Measurements from ENCODE around the gene FAM20A.

The FAM20A gene

DNA sequence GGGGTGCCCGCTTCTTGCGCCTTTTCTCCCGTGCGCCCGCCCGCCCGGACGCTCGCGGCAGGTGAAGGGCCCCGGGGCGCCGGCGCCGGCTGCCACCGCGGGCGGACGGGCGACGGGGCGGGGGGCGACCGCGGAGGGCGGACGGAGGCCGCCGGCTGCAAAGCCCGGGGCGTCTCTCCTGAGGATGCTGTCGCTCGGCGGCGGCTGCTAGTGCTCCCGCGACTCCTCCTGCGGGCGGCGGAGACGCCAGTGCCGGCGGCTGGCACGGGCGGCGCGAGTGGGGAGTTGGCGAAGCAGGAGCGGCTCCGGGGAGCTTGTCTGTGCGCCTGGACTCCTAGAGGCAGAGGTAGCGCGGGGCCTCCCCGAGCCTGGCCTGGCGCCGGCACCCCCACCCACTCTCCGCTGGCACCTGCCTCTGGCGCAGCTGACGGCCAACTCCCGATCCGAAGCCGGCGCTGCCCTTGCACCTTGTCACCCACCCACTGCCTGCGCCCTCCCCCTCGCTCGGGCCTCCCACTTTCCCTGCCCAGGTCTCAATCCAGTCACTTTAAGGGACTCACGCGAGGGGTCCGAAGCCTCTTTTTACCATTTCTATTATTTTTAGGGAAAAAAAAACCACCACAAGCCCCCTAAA is at the start of gene FAM20A:
Gene FAM20A, minus strand, starts transcription at position 437 of the 634 bp plus-strand sequence. CDS start 701 bp downstream, outside the sequence.
- in situ Hi-C loops (cut with HindIII; ENCODE audit: low sequenced_read_pairs): no loop called here

DNA sequence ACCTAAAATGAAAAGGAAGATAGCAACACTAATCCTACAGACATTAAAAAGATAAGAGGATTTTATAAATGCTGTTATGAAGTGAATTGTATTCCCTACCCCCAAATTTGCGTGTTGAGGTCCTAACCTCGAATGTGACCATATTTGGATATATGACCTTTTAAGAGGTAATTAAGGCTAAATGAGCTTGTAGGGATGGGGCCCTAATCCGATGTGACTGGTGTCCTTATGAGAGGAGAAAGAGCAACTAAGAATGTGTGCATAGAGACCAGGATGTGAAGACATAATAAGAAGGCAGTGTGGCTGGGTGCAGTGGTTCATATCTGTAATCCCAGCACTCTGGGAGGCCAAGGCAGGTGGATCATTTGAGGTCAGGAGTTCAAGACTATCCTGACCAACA is 48.2 kb upstream of the FAM20A start:
- in situ Hi-C loops (cut with HindIII; ENCODE audit: low sequenced_read_pairs): no loop called here

DNA sequence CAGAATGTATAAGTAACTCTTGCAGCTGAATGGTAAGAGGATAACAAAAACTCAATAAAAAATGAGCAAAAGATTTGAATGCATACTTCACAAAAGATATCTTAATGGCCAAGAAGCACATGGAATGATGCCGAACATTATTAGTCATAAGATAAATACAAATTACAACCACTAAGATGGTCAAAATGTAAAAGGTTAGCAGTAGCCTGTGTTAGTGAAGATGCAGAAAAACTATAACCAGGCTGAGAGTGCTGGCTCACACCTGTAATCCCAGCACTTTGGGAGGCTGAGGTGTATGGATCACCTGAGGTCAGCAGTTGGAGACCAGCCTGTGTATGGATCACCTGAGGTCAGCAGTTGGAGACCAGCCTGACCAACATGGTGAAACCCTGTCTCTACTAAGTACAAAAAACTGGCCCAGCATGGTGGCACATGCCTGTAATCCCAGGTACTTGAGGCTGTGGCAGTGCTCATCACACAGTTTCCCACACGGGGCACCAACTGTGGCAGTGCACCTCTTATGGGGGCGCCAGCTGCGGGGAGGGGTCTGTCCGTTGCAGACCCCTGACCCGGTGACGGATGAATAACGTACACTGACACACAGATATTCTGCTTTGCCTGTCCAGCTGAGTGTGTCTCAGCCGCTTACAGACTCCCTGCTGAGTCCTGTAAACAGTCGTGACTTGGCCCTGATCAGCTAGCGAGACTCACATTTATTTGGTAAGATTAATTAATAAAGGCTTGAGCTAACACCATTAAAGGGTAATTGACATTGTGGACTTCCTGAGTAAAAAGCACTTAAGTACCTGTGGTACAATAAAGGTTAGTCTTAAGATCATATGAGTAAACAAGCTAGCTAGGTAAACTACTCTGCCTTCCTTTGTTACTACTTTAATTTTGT is 45.7 kb upstream of the FAM20A start:
- in situ Hi-C loops (cut with HindIII; ENCODE audit: low sequenced_read_pairs): no loop called here

DNA sequence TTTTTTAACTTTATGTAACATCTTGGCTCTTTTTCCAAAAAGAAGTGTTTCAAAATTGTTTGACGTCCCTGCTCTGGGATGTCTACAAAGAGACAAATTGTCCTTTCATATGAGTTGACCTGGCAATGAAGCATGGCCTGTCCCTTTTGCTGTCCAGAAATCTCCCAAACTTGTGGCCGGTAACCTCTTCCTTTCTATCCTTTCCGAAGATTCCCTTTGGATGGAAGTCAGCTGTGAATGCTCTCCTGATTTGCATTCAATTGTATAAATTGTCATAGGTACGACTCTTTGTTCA is 40.9 kb upstream of the FAM20A start:
- in situ Hi-C loops (cut with HindIII; ENCODE audit: low sequenced_read_pairs): no loop called here

DNA sequence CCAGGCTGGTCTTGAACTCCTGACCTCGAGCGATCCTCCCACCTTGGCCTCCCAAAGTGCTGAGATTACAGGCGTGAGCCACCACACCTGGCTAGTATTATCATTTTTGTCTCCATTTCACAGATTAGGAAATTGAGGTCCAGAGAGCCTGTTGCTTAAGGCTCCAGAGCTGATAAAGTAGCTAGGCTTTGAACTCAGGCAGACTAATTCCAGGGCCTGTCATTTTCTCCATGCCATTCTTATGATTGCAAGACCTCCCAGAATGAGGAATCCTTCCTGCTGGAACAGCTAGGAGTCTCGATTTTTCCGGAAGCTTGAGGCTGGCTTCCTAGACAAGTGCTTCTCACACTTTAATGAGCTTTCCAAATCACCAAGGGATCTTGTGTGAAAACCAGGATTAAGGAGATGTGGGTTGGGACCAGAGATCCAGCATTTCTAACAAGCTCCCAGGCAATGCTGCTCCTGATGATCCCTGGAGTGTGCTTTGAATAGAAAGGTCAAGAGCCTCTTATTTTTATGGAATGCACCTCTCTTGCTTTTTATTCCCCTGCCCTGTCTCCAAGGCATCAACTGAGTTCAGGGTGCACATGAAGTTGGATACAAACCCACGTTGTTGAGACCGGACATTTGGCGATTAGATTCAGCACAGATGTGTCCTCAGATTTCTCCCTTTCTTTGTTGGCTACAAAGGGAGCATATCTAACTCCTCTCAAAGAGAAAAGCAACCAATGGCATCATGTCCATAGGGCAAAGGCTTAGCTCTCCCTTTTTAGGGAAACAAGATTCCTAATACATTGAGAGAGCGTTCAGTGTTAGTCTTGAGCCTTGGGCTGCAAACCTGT is 40.3 kb upstream of the FAM20A start:
- in situ Hi-C loops (cut with HindIII; ENCODE audit: low sequenced_read_pairs): no loop called here

DNA sequence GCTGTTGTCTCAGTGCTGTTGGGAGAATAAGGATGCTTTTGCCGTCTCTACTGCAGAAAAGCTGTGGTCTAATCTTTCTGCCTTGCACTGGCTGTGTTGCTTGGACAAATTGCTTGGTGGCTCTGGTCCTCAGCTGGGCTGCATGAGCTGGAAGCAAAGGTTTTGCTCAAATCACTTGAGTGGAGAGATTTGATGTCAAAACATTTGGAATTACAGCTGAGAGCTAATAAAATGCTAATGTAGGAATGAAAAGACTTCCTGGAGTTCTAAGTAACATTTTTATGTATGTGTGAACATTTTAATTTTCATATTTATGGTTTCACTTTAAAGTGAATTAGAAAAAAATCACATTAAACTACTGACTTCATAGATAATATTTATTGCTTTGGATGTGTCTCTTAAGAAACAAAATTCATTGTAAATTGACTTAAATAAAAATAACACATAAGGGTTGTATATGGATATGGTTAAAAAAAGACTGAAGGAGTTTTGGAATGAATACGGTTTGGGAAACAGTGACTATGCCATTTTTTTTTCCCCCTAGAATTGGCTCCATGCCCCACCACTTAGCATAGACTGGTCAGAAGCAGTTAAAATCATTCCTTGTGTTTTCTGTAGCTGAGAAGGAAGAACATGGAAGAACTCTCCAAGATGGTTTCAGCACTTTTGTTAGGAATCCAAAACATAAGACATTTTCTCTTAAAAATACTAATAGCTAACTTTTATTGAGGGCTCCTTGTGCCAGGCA is 39.2 kb upstream of the FAM20A start:
- in situ Hi-C loops (cut with HindIII; ENCODE audit: low sequenced_read_pairs): no loop called here

DNA sequence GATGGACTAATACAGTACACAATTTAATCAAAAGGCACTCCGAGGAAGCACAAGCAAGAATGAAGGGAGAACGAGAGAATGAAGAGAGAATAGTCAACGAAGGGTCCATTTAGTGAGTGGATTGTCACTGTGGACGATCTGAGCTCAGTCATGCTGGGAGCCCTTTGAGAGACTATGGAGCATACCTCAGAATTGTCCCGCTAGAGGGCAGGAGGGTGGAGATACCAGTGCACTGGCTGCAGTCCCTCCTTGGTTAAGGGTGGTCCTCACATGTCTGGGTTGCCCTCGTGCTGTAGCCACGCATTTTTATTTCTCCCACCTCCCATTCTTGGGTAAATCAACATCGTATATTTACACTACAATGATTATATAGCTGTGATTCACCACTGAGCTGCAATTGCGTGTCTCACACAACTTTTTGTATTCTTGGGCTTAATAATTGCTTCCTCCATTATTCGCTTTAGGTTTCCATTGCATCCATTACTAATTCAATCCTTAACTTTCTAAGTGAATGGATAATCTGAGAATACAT is 33.2 kb upstream of the FAM20A start:
- in situ Hi-C loops (cut with HindIII; ENCODE audit: low sequenced_read_pairs): no loop called here

DNA sequence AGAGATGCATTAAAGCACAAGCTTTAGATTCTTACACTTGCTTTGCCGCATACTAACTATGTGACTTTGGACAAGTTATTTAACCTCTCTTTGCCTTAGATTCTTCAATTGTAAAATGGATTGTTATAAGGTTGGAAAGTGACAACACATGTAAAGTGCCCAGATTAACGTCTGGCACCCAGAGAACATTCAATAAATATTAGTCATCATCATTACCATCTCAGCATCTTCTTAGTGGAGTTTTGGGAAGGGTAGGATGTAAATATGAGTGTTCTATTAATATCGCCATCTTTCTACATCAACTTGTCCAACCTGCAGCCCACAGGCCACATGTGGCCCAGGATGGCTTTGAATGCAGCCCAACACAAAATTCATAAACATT is 27.4 kb upstream of the FAM20A start:
- in situ Hi-C loops (cut with HindIII; ENCODE audit: low sequenced_read_pairs): no loop called here

DNA sequence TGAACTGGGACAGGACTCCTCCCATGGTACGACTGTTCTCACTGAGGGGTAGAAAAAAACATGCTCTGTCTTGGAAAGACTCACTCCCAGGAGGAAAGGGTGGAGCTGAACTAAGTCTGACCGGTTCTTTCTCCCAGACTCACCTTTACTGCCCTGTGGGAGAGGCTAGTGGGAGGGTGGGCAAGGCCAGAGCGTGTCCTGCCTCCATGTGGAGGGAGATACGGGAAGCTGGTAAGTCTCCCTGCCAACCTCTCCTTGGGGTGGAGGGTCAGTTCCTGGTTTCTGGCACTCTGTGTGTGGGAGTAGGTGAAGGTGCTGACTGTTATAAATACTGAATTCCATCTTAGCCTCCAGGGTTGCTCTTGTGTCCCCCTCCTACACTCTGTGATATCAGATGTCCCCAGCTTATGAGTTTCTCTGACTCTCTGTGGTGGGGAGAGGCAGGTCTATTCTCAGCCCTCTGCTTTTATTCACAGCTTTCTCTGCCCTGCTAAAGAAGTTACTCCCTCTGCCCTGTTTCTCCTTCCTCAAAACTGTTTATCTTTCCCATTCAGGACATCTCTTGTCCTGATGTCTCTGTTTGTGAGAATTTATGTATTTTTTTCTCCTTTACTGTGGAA is 26.9 kb upstream of the FAM20A start:
- in situ Hi-C loops (cut with HindIII; ENCODE audit: low sequenced_read_pairs): no loop called here

DNA sequence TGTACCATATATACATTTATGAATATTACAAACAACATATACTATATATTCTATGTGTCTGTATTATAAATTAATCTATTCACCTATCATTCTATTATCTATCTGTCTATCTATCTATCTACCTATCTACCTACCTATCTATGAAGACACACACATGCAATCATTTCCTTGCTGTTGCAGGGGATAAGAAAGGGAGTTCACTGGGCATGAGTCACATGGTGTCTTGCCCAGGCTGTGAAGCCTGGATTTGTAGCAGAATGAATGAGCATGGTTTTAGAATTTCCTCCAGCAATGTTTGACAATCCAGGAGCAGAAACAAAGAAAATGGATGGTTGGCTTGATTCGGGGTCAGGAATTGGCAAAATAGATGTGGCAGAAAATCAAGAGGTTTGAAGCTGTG is 23.2 kb upstream of the FAM20A start:
- in situ Hi-C loops (cut with HindIII; ENCODE audit: low sequenced_read_pairs): no loop called here

DNA sequence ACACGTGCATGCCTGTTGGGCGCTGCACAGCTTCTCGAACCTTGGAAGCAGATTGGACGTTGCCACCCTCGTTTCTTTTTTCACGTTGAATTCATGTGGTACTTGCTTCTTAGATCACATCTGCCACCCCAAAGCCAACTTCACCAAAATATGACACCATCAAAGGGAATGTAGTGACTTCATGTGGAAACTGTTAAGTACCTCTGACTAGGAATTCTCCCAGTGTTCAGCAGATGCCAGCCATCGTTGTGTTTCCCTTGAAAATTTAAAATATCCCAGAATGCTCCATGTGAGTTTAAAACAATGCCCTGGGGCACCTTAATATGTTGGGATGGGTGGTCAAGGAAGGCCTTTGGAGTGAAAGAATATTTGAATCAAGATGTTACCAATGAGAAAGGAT is 22.6 kb upstream of the FAM20A start:
- in situ Hi-C loops (cut with HindIII; ENCODE audit: low sequenced_read_pairs): no loop called here

DNA sequence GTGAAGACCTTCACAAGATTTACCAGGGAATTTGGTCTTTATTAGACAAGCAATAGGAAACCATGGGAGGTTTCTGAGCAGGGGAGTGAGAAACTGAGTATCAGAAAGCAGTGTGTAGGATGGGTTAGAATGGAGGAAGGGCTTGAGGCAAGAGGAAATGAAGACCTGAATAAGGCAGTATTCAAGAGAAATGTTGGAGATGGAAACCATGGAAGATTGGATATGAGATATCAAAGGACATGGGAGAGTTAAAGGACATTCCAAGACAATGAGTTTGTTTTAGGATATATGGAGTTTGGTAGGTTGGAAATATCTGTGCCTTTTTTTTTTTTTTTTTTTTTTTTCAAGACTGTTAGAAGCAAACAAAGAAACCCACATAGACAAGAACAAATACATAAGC is 21.3 kb upstream of the FAM20A start:
- in situ Hi-C loops (cut with HindIII; ENCODE audit: low sequenced_read_pairs): no loop called here

DNA sequence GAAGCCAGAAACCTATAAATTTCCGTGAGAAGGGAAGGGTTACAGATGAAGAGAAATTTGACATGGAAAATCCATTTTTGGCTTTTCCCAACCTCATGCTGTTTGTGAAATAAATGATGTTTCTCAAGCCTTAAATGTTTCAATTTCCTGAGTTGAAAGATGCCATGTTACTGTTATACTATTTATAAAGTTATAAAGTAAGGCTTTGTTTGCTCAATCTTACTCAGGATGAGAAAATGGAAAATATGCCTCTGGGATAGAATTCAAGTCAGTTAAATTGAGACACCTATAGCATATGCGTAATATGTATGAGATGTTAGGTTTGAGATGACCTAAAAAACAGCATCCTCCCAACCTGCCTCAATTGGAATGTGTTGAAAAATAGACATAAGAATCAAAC is 19.9 kb upstream of the FAM20A start:
- in situ Hi-C loops (cut with HindIII; ENCODE audit: low sequenced_read_pairs): no loop called here

DNA sequence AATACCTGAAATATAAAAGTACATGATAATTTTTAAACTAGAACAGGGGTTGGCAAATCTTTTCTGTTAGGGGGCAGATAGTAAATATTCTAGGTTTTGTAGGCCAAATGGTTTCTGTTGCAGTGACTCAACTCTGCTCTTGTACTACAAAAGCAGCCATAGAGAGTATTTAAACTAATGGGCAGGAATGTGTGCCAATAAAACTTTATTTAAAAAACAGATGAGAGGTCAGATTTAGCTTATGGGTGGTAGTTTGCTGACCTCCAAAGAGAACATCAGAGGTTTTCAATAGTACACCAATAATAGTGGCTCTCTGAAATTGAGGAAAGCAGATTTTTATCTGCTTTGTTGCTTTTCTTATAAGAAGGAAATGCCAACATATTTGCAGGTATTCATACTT is 15.2 kb upstream of the FAM20A start:
- in situ Hi-C loops (cut with HindIII; ENCODE audit: low sequenced_read_pairs): no loop called here

DNA sequence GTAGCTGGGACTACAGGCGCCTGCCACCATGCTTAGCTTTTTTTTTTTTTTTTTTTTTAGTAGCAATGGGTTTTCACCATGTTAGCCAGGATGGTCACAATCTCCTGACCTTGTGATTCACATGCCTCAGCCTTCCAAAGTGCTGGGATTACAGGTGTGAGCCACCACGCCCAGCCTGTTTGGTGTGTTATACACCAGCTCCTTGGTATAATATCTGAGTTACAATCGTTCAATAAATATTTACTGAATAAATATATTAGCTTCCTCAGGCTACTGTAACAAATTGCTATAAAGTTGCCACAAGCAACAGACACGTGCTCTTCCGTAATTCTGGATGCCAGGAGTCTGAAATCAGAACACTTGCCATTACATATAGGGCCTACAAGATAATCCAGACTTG is 13.6 kb upstream of the FAM20A start:
- in situ Hi-C loops (cut with HindIII; ENCODE audit: low sequenced_read_pairs): no loop called here

DNA sequence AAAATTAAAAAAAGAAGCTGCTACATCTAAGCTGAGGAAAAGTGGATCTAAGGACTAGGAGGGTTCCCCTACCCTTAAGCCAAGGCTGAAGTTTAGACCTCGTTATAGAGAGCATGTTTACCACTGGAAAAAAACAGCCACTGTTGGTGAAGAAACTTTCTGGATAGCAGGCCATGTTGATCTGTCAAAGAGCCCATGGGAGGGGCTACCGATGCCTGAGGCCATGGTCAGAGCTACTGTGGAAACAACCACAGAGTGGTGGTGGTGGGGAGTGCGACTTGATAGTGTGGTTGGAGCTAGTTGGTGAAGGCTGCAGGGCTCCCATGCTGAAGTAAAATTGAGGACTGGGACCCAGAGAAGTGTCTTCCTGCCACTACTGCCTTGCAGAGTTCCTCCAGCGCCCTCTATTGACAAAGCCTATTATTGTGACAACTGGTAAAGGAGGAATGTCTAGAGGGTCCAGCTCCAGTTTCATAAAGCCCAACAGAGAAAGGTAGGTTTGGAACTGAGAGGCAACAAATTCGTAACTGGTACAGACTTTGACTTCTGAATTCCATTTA is 12.7 kb upstream of the FAM20A start:
- in situ Hi-C loops (cut with HindIII; ENCODE audit: low sequenced_read_pairs): no loop called here

DNA sequence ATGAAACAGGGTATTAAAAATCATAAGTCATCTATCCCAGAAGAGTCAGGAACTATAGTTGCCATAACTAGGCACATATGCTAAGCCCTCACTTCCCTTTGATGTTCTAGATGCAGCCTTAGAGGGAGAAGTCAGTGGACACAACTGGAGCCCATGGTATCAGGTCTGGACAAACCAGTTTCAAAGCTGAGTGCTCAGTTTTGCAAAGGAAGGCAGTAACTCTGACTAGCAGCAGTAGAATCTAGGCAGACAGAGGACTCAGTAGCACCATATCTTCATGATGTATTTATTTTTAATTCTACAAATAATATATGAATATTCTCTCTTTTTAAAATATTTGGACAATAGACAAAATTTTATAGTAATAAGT is 11.7 kb upstream of the FAM20A start:
- in situ Hi-C loops (cut with HindIII; ENCODE audit: low sequenced_read_pairs): no loop called here

DNA sequence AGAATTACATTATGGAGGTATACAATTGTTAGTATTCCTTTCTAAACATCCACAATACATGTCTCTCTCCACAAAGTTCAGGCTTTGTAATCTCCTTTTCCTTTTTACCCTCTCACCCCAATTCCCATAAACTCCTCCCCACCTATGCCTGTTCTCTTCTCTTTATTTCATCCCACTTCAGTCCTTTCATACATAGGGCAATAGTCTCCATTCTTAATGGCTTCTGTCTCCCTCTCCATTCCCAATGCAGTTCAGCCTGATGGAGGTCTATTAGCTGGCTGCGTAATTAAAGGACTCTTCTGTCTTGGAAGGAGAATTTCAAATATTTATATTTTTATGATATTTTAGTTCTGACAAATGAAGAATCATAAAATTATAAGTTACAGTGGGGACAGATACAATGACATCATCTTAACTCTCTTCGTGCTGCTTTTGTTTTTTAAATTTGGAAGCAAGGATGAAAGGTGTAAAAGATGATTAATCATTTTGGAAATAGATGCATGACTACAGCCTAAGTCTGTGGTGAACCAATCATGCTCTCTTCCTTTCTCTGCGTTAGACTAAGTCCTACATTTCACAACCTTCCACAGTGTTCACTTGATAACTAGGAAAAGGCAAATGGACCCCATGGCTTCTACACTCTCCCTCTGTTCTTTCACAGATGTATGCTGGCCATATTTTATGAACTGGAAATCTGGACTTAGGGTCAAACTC is 11.2 kb upstream of the FAM20A start:
- in situ Hi-C loops (cut with HindIII; ENCODE audit: low sequenced_read_pairs): no loop called here

DNA sequence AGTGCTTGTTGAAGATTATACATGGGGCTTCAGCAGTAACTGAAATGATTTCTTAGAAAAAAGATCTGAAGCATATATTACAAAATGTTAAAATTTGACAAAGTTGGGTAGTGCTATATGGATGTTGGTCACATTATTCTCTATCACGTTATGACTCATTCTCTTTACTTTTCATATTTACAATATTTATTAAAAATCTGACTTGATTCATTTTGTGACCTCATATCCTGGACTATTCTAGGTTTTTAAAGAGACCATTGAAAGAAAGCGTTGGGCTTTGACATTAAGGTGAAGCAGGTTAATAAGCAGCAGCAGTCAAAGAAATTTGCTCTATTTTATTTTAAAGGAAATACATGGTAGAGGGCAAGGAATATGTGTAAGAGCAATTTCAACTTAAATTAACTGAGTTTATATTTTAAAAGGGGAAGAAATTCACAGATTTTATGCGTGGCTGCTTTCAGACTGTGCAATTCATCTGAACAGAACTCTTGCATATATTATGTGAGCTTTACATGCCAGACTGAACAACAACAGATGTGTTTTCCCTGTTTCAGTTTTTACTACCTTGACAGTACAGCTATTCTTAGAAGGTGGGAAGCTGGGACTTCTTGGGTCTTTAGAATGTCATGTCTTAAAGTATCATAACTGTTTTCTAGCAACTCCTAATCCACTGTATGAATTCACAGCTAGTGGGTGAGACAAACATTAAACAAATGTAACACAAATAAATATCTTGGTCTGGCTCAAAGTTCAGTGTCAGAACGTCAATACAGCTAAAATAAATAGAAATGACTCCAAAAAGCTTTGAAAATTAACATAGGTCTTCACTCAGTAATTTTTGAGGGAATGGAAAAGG is 10.4 kb upstream of the FAM20A start:
- in situ Hi-C loops (cut with HindIII; ENCODE audit: low sequenced_read_pairs): no loop called here

All from endothelial cell of hepatic sinusoid (primary cell).